Aortic smooth muscle cell (primary cell): Measurements from ENCODE around the gene PAQR7. TPM values are rescaled to one million over a fixed set of nuclear protein-coding genes. Genes with fewer than 3 reads are reported as not detected.

Experiments used
- total RNA-seq: library from RNA; depleted of rRNA; stranded (reverse); fragments of >200 nt; gene quantifications from 2 replicates; pipeline ENCODE4 v1.2.3, GENCODE V29; 2014

The PAQR7 gene, protein sequence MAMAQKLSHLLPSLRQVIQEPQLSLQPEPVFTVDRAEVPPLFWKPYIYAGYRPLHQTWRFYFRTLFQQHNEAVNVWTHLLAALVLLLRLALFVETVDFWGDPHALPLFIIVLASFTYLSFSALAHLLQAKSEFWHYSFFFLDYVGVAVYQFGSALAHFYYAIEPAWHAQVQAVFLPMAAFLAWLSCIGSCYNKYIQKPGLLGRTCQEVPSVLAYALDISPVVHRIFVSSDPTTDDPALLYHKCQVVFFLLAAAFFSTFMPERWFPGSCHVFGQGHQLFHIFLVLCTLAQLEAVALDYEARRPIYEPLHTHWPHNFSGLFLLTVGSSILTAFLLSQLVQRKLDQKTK
- 5.7 and 8.2 TPM in 2 replicates for total RNA-seq

DNA sequence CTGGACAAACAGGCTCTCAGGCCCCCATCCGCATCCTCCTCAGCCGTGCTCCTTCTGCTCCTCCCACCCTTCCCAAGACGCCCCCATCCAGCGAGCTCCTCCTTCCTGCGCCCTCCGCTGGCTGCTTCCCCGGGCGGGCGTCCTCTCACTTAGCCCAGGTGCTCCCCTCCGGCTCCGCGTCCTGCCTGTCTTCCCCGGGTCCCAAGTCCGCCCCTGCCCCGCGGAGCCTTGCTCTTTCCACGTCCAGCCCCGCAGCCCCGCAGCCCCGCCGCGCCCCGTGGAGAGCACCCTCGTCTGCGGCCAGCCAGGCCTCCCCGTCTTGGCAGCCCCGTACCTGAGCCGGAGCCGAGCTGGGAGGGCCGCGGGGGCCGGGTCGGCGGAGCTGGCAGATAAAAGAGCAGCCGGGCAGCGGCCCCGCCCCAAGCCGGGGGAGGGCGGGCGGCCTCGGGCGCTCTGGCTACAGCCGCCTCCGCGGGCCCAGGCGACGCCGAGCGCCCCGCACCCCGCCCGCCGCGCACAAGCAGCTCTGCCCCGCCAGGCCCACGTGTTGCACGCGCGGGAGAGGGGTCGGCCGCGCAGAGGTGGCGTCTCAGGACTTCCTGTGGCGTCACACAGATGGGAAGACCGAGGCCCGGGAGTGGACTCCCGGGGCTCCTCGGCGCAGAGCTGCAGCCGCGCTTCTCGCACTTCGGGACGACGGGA, at the start of gene PAQR7:
PAQR7 (minus strand) TSS at position 555 of the 702 bp plus-strand sequence. CDS start 11,869 bp downstream, outside the sequence.

DNA sequence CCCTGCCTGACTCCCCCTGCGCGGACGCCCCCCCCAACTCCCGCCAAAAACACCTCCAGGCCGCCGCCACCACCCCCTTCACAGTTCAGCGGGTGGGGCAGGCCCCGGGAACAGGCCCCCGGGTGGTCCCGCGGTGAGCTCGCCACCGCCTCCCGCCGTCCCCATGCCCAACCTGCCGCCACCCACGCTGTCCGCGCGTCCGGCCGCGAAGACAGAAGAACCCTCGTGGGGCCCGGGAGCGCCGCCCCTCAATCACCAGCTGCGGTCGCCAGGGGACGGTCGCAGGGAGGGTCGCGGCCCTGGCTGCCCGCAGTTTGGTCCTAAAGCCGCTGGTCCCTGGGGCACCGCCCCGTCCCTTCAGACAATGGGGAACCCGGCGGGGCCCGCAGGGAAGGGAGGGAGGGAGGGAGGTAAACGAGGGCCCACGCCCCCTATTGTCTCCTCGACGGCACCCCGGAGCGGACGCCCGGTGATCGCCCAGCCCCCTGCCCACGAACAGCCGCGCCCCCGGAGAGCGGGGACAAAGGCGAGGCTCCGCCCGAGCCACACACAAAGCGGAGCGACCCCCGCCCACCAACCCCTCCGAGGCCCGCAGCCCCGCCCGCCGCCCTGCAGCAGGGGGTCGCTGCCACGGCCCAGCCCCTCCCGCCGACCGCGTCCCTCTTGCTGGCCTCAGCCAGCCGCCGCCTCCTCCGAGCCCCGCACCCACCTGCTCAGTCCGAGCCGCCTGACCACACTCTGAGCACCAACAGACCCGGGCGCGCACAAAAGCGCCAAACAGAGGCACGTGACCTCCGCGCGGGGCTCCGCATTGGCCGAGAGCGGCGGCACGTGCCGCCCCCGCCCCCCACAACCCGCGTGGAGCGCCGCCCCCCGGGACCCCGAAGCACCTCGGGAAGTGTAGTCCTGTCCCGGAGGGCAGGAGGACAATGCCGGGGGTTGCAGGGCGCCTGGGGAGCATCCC, 30.5 kb upstream of the PAQR7 start, which contains the start of gene STMN1:
STMN1 (minus strand) TSS at position 740 of the 964 bp plus-strand sequence. CDS start 1,743 bp downstream, outside the sequence.

DNA sequence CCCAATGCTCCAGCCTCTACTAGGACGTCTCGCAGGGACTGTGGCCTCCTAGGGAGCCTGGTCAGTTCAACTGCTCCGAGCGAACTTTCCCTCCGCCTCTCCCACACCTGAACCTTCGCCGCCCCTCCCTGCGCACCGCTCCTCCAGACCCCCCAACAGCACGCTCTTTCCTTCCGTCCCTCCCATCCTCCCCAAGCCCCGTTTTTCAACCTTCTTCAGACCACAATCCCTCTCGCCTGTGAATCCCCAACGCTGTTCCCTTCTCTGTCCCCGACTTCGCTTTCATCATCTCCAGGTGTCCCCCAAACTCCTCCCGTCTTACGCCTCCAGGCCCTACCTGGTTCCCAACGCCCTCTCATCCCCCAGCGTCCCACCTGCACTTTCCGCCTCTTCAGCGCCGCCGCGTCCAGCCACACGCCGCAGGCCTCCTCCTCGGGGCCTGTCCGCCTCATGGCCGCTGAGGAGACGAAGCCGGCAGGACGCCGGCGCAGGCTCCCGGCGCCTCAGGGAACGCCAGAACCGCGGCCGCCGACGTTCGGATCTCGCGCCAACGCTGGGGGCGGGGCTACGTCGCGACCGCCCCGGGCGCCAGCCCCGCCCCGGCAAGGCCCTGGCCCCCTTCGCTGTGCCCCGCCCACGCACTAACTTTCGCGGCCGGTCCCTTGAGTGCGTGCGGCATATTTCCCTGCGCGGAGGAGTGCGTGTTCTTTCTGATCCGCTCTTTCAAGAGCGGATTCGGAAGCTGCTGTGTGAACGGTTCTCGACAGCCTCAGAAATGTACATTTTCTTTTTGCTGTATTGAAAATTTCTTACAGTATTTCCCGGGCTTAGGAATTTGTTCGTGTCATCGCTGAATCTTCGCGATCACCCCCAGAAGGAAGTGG, 16.4 kb downstream of the PAQR7 start, which contains the start of gene AUNIP:
AUNIP (minus strand) TSS at position 552 of the 884 bp plus-strand sequence; CDS start at position 452, 100 bp downstream.

DNA sequence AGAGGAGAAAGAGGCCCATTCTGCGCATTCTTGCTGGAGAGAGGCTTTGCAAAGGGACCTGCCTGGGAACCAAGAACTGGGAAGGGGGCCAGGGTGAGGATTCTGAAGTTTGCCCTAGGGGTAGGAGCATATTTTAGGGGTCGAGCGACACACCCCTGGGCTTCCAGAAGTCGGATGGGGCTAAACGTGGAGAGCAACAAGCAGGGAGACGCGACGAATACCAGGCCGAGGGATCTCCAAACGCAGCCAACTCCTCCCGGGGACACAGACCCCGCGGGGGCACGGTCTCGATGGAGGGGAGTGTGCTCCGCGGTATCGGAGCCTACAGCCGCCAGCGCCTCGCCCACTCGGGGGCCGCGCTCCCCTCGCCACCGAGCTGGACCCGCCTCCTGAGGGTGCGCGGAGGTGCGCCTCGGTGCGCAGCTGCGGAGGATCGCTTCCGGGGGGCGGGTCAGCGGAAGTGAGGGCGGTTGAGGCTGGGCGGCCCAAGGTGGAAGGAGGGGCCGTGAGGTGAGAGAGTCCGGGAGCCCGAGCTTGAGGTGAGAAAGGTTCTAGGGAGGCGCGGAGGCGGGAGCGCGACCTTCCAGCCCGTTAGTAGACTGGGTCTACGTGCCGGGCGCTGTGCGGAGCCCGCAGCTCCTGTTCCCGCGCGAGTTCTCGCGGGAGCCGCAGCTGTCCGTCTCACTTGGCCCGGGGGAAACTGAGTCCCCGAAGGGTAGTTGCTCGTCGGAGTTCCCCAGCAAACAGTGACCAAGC, 55.8 kb downstream of the PAQR7 start, which contains the start of gene MTFR1L:
MTFR1L (plus strand) TSS at position 464 of the 756 bp plus-strand sequence. CDS start 3,151 bp downstream, outside the sequence.

Other genes starting within 250 kb of the PAQR7 start
- gene SELENON, start 75.5 kb downstream of the PAQR7 start, total RNA-seq: 13.2 and 24.1 TPM in 2 replicates
- gene MTFR1L, start 55.8 kb downstream of the PAQR7 start, total RNA-seq: 31.3 and 33.9 TPM in 2 replicates
- gene AUNIP, start 16.3 kb downstream of the PAQR7 start, total RNA-seq: 1.7 and 3.6 TPM in 2 replicates
- 141 and 144 TPM in 2 replicates for gene STMN1, start 30.7 kb upstream of the PAQR7 start, total RNA-seq
- gene PAFAH2, start 122.4 kb upstream of the PAQR7 start, total RNA-seq: 8.5 and 8.6 TPM in 2 replicates
- gene EXTL1, start 146.1 kb upstream of the PAQR7 start, total RNA-seq: 0.06 and 0.13 TPM in 2 replicates
- gene SLC30A2, start 170.4 kb upstream of the PAQR7 start, total RNA-seq: not detected in 2 replicates
- under 0.01 TPM in 1 of 2 replicates, not detected in the other for gene TRIM63, start 191.9 kb upstream of the PAQR7 start, total RNA-seq
- gene PDIK1L, start 236.1 kb upstream of the PAQR7 start, total RNA-seq: 4.7 and 5.4 TPM in 2 replicates